Trophoblast cell (in vitro differentiated cells and primary cell): ENCODE data around the gene SPIB.

Source experiments
- DNase-seq, 2 donors: peaks; one replicate each; pipeline ENCODE4 v3.0.0-alpha.2; 2016
- H2AFZ ChIP-seq: 2 replicates; pipeline ENCODE4 v1.6.1; 2013; ENCODE audit warnings: low read length, moderate library complexity, mild to moderate bottlenecking; ENCODE audit not compliant: insufficient read depth, poor library complexity
- H2AK5ac ChIP-seq: 2 replicates; pipeline ENCODE4 v1.6.1; 2013; ENCODE audit warnings: mild to moderate bottlenecking, low read length
- H2BK120ac ChIP-seq: 2 replicates; pipeline ENCODE4 v1.6.1; 2013; ENCODE audit warnings: low read length, mild to moderate bottlenecking, moderate library complexity; ENCODE audit not compliant: insufficient read depth, poor library complexity
- H2BK12ac ChIP-seq: 2 replicates; pipeline ENCODE4 v1.6.1; 2013; ENCODE audit warnings: mild to moderate bottlenecking, low read length, moderate library complexity
- H2BK5ac ChIP-seq: 2 replicates; pipeline ENCODE4 v1.6.1; 2013; ENCODE audit warnings: low read length, low read depth, moderate library complexity, mild to moderate bottlenecking; ENCODE audit not compliant: poor library complexity
- H3K14ac ChIP-seq: 2 replicates; pipeline ENCODE4 v1.6.1; 2013; ENCODE audit warnings: mild to moderate bottlenecking, low read length
- H3K18ac ChIP-seq: 2 replicates; pipeline ENCODE4 v1.6.1; 2013; ENCODE audit warnings: mild to moderate bottlenecking, low read length
- H3K23ac ChIP-seq: 2 replicates; pipeline ENCODE4 v1.6.1; 2013; ENCODE audit warnings: low read length
- H3K27ac ChIP-seq: 2 replicates; pipeline ENCODE4 v1.5.1; 2013; ENCODE audit warnings: low read depth, mild to moderate bottlenecking, inconsistent platforms, low read length, moderate library complexity
- H3K27me3 ChIP-seq: 2 replicates; pipeline ENCODE4 v1.6.1; 2013; ENCODE audit warnings: inconsistent platforms, mild to moderate bottlenecking, low read length, moderate library complexity; ENCODE audit not compliant: insufficient read depth
- H3K36me3 ChIP-seq, 2 experiments: 1 replicate in 1 of 2; 2 replicates in 1 of 2; pipeline ENCODE4 v1.6.1; 2013; ENCODE audit warnings: low read length in 2 of 2, mild to moderate bottlenecking in 2 of 2, moderate library complexity in 1 of 2; ENCODE audit not compliant: insufficient read depth in 2 of 2, control insufficient read depth in 1 of 2
- H3K4ac ChIP-seq: 2 replicates; pipeline ENCODE4 v1.6.1; 2013; ENCODE audit warnings: low read depth, mild to moderate bottlenecking, low read length, moderate library complexity
- H3K4me1 ChIP-seq, 2 experiments: 1 replicate in 1 of 2; 2 replicates in 1 of 2; pipeline ENCODE4 v1.6.1; 2013; ENCODE audit warnings: low read length in 2 of 2, mild to moderate bottlenecking in 2 of 2, moderate library complexity in 1 of 2; ENCODE audit not compliant: insufficient read depth in 2 of 2, control insufficient read depth in 1 of 2
- H3K4me2 ChIP-seq: 2 replicates; pipeline ENCODE4 v1.6.1; 2013; ENCODE audit warnings: inconsistent platforms, mild to moderate bottlenecking, low read length, moderate library complexity
- H3K4me3 ChIP-seq: 2 replicates; pipeline ENCODE4 v1.5.1; 2013; ENCODE audit warnings: mild to moderate bottlenecking, low read depth, low read length, inconsistent platforms
- H3K79me1 ChIP-seq: one replicate; pipeline ENCODE4 v1.6.1; 2013; ENCODE audit warnings: low read length
- H3K79me2 ChIP-seq: 2 replicates; pipeline ENCODE4 v1.6.1; 2013; ENCODE audit warnings: low read length, mild to moderate bottlenecking; ENCODE audit not compliant: control insufficient read depth, insufficient read depth, poor library complexity
- H3K9ac ChIP-seq: 2 replicates; pipeline ENCODE4 v1.6.1; 2013; ENCODE audit warnings: mild to moderate bottlenecking, low read length
- H3K9me3 ChIP-seq: 2 replicates; pipeline ENCODE4 v1.6.1; 2013; ENCODE audit warnings: low read depth, mild to moderate bottlenecking, control low read depth, inconsistent platforms, low read length; ENCODE audit not compliant: insufficient read depth
- H4K12ac ChIP-seq: 2 replicates; pipeline ENCODE4 v1.6.1; 2013; ENCODE audit warnings: low read depth, mild to moderate bottlenecking, low read length, moderate library complexity
- H4K8ac ChIP-seq: 2 replicates; pipeline ENCODE4 v1.6.1; 2013; ENCODE audit warnings: low read depth, mild to moderate bottlenecking, low read length, moderate library complexity
- H4K91ac ChIP-seq: one replicate; pipeline ENCODE4 v1.6.1; 2013; ENCODE audit warnings: low read depth, mild to moderate bottlenecking, low read length, moderate library complexity
- WGBS: extraction: QIAGEN DNeasy Blood & Tissue Kit; methylation state at CpG from one replicate; pipeline ENCODE4 v1.1.7; 2013; ENCODE audit warnings: missing lambda C conversion rate; ENCODE audit not compliant: insufficient read length, insufficient coverage; ENCODE audit errors: extremely low coverage; 5-methylcytosine and 5-hydroxymethylcytosine counted together

SPIB gene

GRCh38 chr19:50394017-50394416 is 24.7 kb upstream of the SPIB start:
- no peaks in the 10 kb centered on the region for H3K79me1 ChIP-seq
- H4K12ac ChIP-seq = no peak overlapping the region
- no peaks in the 10 kb centered on the region for H3K4me1 ChIP-seq
- no peak overlapping the region for H3K9ac ChIP-seq
- H3K4me3 ChIP-seq = no peak overlapping the region
- H4K8ac ChIP-seq = no peak overlapping the region
- H2BK12ac ChIP-seq = no peak overlapping the region
- H3K79me2 ChIP-seq = peaks cover 1% of the 10 kb centered on the region
- H3K23ac ChIP-seq = no peak overlapping the region
- H3K18ac ChIP-seq = no peak overlapping the region
- no peak overlapping the region for H3K14ac ChIP-seq
- H3K9me3 ChIP-seq = no peaks in the 10 kb centered on the region
- no peak for DNase-seq
- WGBS = no CpG with 5 or more reads among the region's 9 CpGs
- peaks cover 13 to 17% of the 10 kb centered on the region in 2 experiments for H3K36me3 ChIP-seq
- H2AFZ ChIP-seq = no peak overlapping the region
- H3K4ac ChIP-seq = no peak overlapping the region
- no peaks in the 10 kb centered on the region for H3K27me3 ChIP-seq
- no peak overlapping the region for H3K4me2 ChIP-seq
- H4K91ac ChIP-seq = no peak overlapping the region
- H2BK120ac ChIP-seq = no peak overlapping the region
- H3K27ac ChIP-seq = no peak overlapping the region
- H2AK5ac ChIP-seq = no peak overlapping the region
- H2BK5ac ChIP-seq = no peak overlapping the region

GRCh38 chr19:50398675-50399367 is 19.9 kb upstream of the SPIB start:
- Histone ChIP-seq H3K79me1 (no peaks in the 10 kb centered on the region), H3K4me3 (no peak overlapping the region), H4K12ac (no peak overlapping the region), H2AFZ (no peak overlapping the region), H3K14ac (no peak overlapping the region), H2BK12ac (no peak overlapping the region), H2BK120ac (no peak overlapping the region), H3K9me3 (no peaks in the 10 kb centered on the region), H3K4me2 (no peak overlapping the region), H3K4ac (no peak overlapping the region), H3K36me3 (peaks cover 38 to 41% of the 10 kb centered on the region in 2 experiments), H3K27me3 (no peaks in the 10 kb centered on the region), H4K8ac (no peak overlapping the region), H3K23ac (no peak overlapping the region), H3K9ac (no peak overlapping the region), H3K27ac (no peak overlapping the region), H3K79me2 (peaks cover 1% of the 10 kb centered on the region), H3K18ac (no peak overlapping the region), H2AK5ac (no peak overlapping the region), H3K4me1 (no peaks in the 10 kb centered on the region), H2BK5ac (no peak overlapping the region), H4K91ac (no peak overlapping the region)
- DNase-seq = no peak
- WGBS = no CpG with 5 or more reads among the region's 13 CpGs

- Histone ChIP-seq H3K4ac (no peak overlapping the region), H3K27me3 (no peaks in the 10 kb centered on the region), H3K14ac (no peak overlapping the region), H3K23ac (no peak overlapping the region), H3K27ac (no peak overlapping the region), H3K4me3 (no peak overlapping the region), H4K8ac (no peak overlapping the region), H4K91ac (no peak overlapping the region), H3K9me3 (no peaks in the 10 kb centered on the region), H3K79me1 (no peaks in the 10 kb centered on the region), H4K12ac (no peak overlapping the region), H3K36me3 (peaks cover 41% of the 10 kb centered on the region in 2 experiments), H2BK12ac (no peak overlapping the region), H3K4me2 (no peak overlapping the region), H2AK5ac (no peak overlapping the region), H3K79me2 (peaks cover 1% of the 10 kb centered on the region), H2BK5ac (no peak overlapping the region), H3K4me1 (no peaks in the 10 kb centered on the region), H2BK120ac (no peak overlapping the region), H3K9ac (no peak overlapping the region), H2AFZ (no peak overlapping the region), H3K18ac (no peak overlapping the region)
- DNase-seq = no peak
- WGBS = no CpG with 5 or more reads among the region's 10 CpGs
These were observed 19.4 kb upstream of the SPIB start for GRCh38 chr19:50399368-50399745.

GRCh38 chr19:50401605-50402450 is 16.9 kb upstream of the SPIB start:
- no peak overlapping the region for H3K23ac ChIP-seq
- H2BK12ac ChIP-seq = no peak overlapping the region
- no peaks in the 10 kb centered on the region for H3K79me1 ChIP-seq
- DNase-seq = no peak
- H3K4me3 ChIP-seq = no peak overlapping the region
- H2AK5ac ChIP-seq = no peak overlapping the region
- no peak overlapping the region for H3K9ac ChIP-seq
- no peak overlapping the region for H3K4ac ChIP-seq
- no peak overlapping the region for H3K4me2 ChIP-seq
- WGBS = no CpG with 5 or more reads among the region's 48 CpGs
- no peak overlapping the region for H4K12ac ChIP-seq
- no peak overlapping the region for H4K8ac ChIP-seq
- no peak overlapping the region for H3K18ac ChIP-seq
- no peaks in the 10 kb centered on the region for H3K4me1 ChIP-seq
- no peak overlapping the region for H4K91ac ChIP-seq
- H3K36me3 ChIP-seq = peaks cover 55 to 57% of the 10 kb centered on the region in 2 experiments
- H3K14ac ChIP-seq = no peak overlapping the region
- no peak overlapping the region for H2BK5ac ChIP-seq
- H3K27me3 ChIP-seq = no peaks in the 10 kb centered on the region
- H2AFZ ChIP-seq = no peak overlapping the region
- no peak overlapping the region for H3K27ac ChIP-seq
- H2BK120ac ChIP-seq = no peak overlapping the region
- H3K79me2 ChIP-seq = no peaks in the 10 kb centered on the region
- H3K9me3 ChIP-seq = peaks cover 4% of the 10 kb centered on the region
